B cell (primary cell): ENCODE measurements around the gene KCTD2. TPM values are rescaled to one million over a fixed set of nuclear protein-coding genes. Genes with fewer than 3 reads are reported as not detected.

Experiments used
- ATAC-seq: fragments of 200-7000 bp; cut with Tn5 transposase; one replicate; pipeline ENCODE4 v1.10.0; 2021; ENCODE audit warnings: low read depth, mild to moderate bottlenecking, moderate number of reproducible peaks, moderate library complexity
- CTCF ChIA-PET: fragments of 350-600 bp; sonication (Branson Sonifier 250); formaldehyde crosslinking; loops from one replicate; lab custom pipeline; 2021; ENCODE audit warnings: antibody characterized with exemption, inconsistent platforms; lab: Charles Lee
- POLR2A ChIA-PET: fragments of 350-600 bp; sonication (Branson Sonifier 250); formaldehyde crosslinking; loops from one replicate; lab custom pipeline; 2021; ENCODE audit warnings: antibody characterized with exemption; lab: Charles Lee
- DNase-seq: peaks from one replicate; pipeline ENCODE4 v3.0.0; 2013
- H2AFZ ChIP-seq: 2 replicates; pipeline ENCODE4 v1.6.1; 2012; ENCODE audit warnings: mild to moderate bottlenecking, low read depth, low read length; ENCODE audit not compliant: insufficient read depth, poor library complexity, severe bottlenecking
- H3K27ac ChIP-seq, 2 donors: 1 replicate in 1 of 2; 2 replicates in 1 of 2; pipeline ENCODE4 v1.5.1; 2012 to 2013; ENCODE audit warnings: low read length in 2 of 2, mild to moderate bottlenecking in 2 of 2, moderate library complexity in 1 of 2
- H3K27me3 ChIP-seq, 4 experiments: fragments of 200-600 bp in 1 of 4; sonication (generic) in 1 of 4; replicated peaks in 1 of 4; 1 replicate in 2 of 4; 2 replicates in 2 of 4; pipeline versions ENCODE4 v1.6.1 to v1.7.0; 2013 to 2016; ENCODE audit warnings: low read length in 3 of 4, mild to moderate bottlenecking in 2 of 4, mixed read lengths in 1 of 4, moderate library complexity in 1 of 4; ENCODE audit not compliant: insufficient read depth in 4 of 4, control insufficient read depth in 3 of 4; ENCODE audit errors: control extremely low read depth in 1 of 4
- H3K36me3 ChIP-seq, 2 experiments: replicated peaks in 1 of 2; 1 replicate in 1 of 2; 2 replicates in 1 of 2; pipeline versions ENCODE4 v1.6.1 to v1.7.1; 2013; ENCODE audit warnings: low read length in 1 of 2; ENCODE audit not compliant: insufficient read depth in 2 of 2, control insufficient read depth in 1 of 2; ENCODE audit errors: control extremely low read depth in 1 of 2, extremely low read depth in 1 of 2
- H3K4me1 ChIP-seq, 2 donors: fragments of 200-600 bp in 1 of 2; sonication (generic) in 1 of 2; 1 replicate in 1 of 2; 2 replicates in 1 of 2; pipeline versions ENCODE4 v1.5.1 to v1.6.1; 2013 to 2017; ENCODE audit warnings: low read length in 2 of 2; ENCODE audit not compliant: control insufficient read depth in 2 of 2, insufficient read depth in 2 of 2
- H3K4me2 ChIP-seq: replicated peaks from 2 replicates; pipeline ENCODE3; 2012; ENCODE audit warnings: mild to moderate bottlenecking, low read depth, low read length; ENCODE audit not compliant: poor library complexity, severe bottlenecking
- H3K4me3 ChIP-seq, 5 experiments: fragments of 200-600 bp in 1 of 5; sonication (generic) in 1 of 5; 1 replicate in 3 of 5; 2 replicates in 2 of 5; pipeline versions ENCODE4 v1.5.1 to v1.7.0; 2011 to 2016; ENCODE audit warnings: low read length in 4 of 5, mild to moderate bottlenecking in 4 of 5, low read depth in 2 of 5, control low read depth in 1 of 5, moderate library complexity in 1 of 5; ENCODE audit not compliant: insufficient read depth in 1 of 5; ENCODE audit errors: control extremely low read depth in 1 of 5, extremely low read depth in 1 of 5
- H3K79me2 ChIP-seq: fragments of 200-600 bp; sonication (generic); one replicate; pipeline ENCODE4 v1.6.0; 2016; ENCODE audit warnings: low read length; ENCODE audit not compliant: control insufficient read depth, insufficient read depth
- H3K9ac ChIP-seq: fragments of 200-600 bp; sonication (generic); 2 replicates; pipeline ENCODE4 v1.6.1; 2017; ENCODE audit warnings: mild to moderate bottlenecking, low read length, moderate library complexity
- H3K9me3 ChIP-seq, 3 donors: one replicate each; pipeline versions ENCODE4 v1.6.1 to v1.7.1; 2013; ENCODE audit warnings: low read length in 2 of 3; ENCODE audit not compliant: control insufficient read depth in 2 of 3, insufficient read depth in 1 of 3; ENCODE audit errors: control extremely low read depth in 1 of 3
- H4K20me1 ChIP-seq: 2 replicates; pipeline ENCODE4 v1.6.0; 2012; ENCODE audit warnings: mild to moderate bottlenecking, low read length; ENCODE audit not compliant: insufficient read depth, control insufficient read depth, poor library complexity, severe bottlenecking
- H3K27ac Mint-ChIP-seq: one replicate; pipeline ENCODE4 v1.8.0; 2021; ENCODE audit warnings: mixed read lengths
- H3K27me3 Mint-ChIP-seq: one replicate; pipeline ENCODE4 v1.8.0; 2021; ENCODE audit warnings: mixed read lengths
- H3K4me1 Mint-ChIP-seq: one replicate; pipeline ENCODE4 v1.8.0; 2021; ENCODE audit warnings: mixed read lengths
- H3K4me3 Mint-ChIP-seq: one replicate; pipeline ENCODE4 v1.8.0; 2021; ENCODE audit warnings: mixed read lengths
- H3K9me3 Mint-ChIP-seq: one replicate; pipeline ENCODE4 v1.8.0; 2022; ENCODE audit warnings: mixed read lengths; ENCODE audit not compliant: insufficient read depth
- EZH2 ChIP-seq: IDR thresholded peaks from 2 replicates; pipeline ENCODE4 v1.6.1; 2012; ENCODE audit warnings: borderline replicate concordance, low read depth, mild to moderate bottlenecking, moderate library complexity, low read length; ENCODE audit not compliant: insufficient read depth, poor library complexity, severe bottlenecking
- WGBS: methylation state at CpG from one replicate; pipeline ENCODE4 v1.1.5; 2013; ENCODE audit warnings: missing lambda C conversion rate; ENCODE audit not compliant: insufficient coverage; 5-methylcytosine and 5-hydroxymethylcytosine counted together
- intact Hi-C: fragments of 100-400 bp; cut with micrococcal nuclease; formaldehyde crosslinking; loops from one replicate; pipeline ENCODE4 v1.10.0; 2022
- polyA plus RNA-seq: library from polyadenylated mRNA; depleted of rRNA; stranded (reverse); fragments of >200 nt; gene quantifications from 2 replicates; pipeline ENCODE4 v1.2.3, GENCODE V29; 2012
- total RNA-seq, 2 donors: library from RNA; stranded (reverse); fragments of 120-200 nt in 1 of 2; gene quantifications; 1 replicate in 1 of 2; 2 replicates in 1 of 2; pipeline versions ENCODE4 v1.2.3 to v1.2.4, GENCODE V29; 2013 to 2022
- TF ChIP-seq, protein P1 (sequence below): fragments of 200-600 bp; IDR thresholded peaks from one replicate; pipeline ENCODE4 v1.8.0; 2022; ENCODE audit warnings: antibody characterized with exemption, mild to moderate bottlenecking

KCTD2 gene
- total and polyA plus RNA-seq, 2 donors (not counting 1 experiment from before 2014, with no cell fraction given) = 15.7 to 23.2 TPM

DNA sequence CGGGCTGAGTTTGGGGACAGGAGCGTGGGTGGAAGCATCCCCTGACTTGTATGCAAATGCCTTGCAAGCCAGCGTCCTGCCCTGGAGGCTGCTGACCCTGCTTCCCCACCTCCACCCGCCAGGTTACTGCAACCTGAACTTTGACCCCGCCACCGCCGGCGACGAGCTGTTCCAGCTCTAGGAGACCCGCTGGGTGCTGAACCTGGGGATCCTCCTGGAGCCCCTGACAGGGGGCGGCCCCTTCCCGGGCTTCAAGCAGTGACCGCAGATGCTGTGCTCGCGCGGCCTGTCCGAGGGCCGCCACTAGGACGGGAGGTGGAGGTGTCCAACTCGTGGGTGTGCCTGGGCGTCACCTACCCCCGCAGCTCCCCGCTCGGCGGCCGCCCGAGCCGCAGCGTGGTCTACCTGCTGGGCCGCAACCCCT lies 30.1 kb downstream of the KCTD2 start:
- Histone ChIP-seq H3K9me3 (no peaks in the 10 kb centered on the region), H3K4me1 (peaks cover 21 to 34% of the 10 kb centered on the region in 2 donors), H4K20me1 (no peaks in the 10 kb centered on the region), H3K36me3 (no peaks in the 10 kb centered on the region), H3K4me2 (peak overlapping the region; percentile 99), H3K79me2 (no peaks in the 10 kb centered on the region), H3K27me3 (no peaks in the 10 kb centered on the region), H3K27ac (peak overlapping the region in 1 of 2 donors; percentile 66), H3K4me3 (peak overlapping the region in 4 of 5 experiments; percentile 40 to 73 (median 60)), H2AFZ (peak overlapping the region; percentile 93), H3K9ac (peak overlapping the region; percentile 85)
- H3K4me3 Mint-ChIP-seq = peak overlapping the region; percentile 92
- H3K27me3 Mint-ChIP-seq = no peaks in the 10 kb centered on the region
- WGBS = 45% methylated on average over 30 of the region's 30 CpGs
- no peak for ATAC-seq
- peaks cover 27% of the 10 kb centered on the region for H3K4me1 Mint-ChIP-seq
- DNase-seq = no peak
- TF ChIP-seq, protein P1, sequence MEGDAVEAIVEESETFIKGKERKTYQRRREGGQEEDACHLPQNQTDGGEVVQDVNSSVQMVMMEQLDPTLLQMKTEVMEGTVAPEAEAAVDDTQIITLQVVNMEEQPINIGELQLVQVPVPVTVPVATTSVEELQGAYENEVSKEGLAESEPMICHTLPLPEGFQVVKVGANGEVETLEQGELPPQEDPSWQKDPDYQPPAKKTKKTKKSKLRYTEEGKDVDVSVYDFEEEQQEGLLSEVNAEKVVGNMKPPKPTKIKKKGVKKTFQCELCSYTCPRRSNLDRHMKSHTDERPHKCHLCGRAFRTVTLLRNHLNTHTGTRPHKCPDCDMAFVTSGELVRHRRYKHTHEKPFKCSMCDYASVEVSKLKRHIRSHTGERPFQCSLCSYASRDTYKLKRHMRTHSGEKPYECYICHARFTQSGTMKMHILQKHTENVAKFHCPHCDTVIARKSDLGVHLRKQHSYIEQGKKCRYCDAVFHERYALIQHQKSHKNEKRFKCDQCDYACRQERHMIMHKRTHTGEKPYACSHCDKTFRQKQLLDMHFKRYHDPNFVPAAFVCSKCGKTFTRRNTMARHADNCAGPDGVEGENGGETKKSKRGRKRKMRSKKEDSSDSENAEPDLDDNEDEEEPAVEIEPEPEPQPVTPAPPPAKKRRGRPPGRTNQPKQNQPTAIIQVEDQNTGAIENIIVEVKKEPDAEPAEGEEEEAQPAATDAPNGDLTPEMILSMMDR = no peak
- no peak for TF ChIP-seq EZH2
- POLR2A ChIA-PET = interaction anchor here (0.6 to 1.3 kb wide), 3 partner anchors 10 to 36 kb away, joined by 3 to 4 read pairs (median 3); partner anchors contain the start of gene SLC16A5
- no peaks in the 10 kb centered on the region for H3K9me3 Mint-ChIP-seq
- CTCF ChIA-PET = interaction anchor here (1.5 to 2.5 kb wide), 4 partner anchors 37 to 125 kb away, joined by 5 to 8 read pairs (median 6); partner anchors contain the start of gene MRPL58
- intact Hi-C loops = loop anchor here (1.0 kb wide), 1 partner anchor 32 kb away; the partner anchor contains the start of gene ARMC7
- peak overlapping the region; percentile 88 for H3K27ac Mint-ChIP-seq
